IgD-negative memory B cell (primary cell): ENCODE results near the gene FGF10. TPM values are rescaled to one million over a fixed set of nuclear protein-coding genes. Genes with fewer than 3 reads are reported as not detected.

Experiments used
- H3K27ac Mint-ChIP-seq, 3 donors: one replicate each; pipeline ENCODE4 v1.8.0; 2020 to 2022; ENCODE audit warnings: mild to moderate bottlenecking in 3 of 3, mixed read lengths in 3 of 3, moderate library complexity in 1 of 3
- H3K27me3 Mint-ChIP-seq: one replicate; pipeline ENCODE4 v1.8.0; 2021; ENCODE audit warnings: mixed read lengths
- H3K36me3 Mint-ChIP-seq: one replicate; pipeline ENCODE4 v1.8.0; 2020; ENCODE audit warnings: mild to moderate bottlenecking, mixed read lengths
- H3K4me1 Mint-ChIP-seq, 3 donors: one replicate each; pipeline ENCODE4 v1.8.0; 2020 to 2022; ENCODE audit warnings: mixed read lengths in 3 of 3, mild to moderate bottlenecking in 1 of 3
- H3K4me3 Mint-ChIP-seq, 4 donors: one replicate each; pipeline ENCODE4 v1.8.0; 2020 to 2022; ENCODE audit warnings: mild to moderate bottlenecking in 4 of 4, mixed read lengths in 4 of 4, moderate library complexity in 3 of 4
- H3K9me3 Mint-ChIP-seq, 3 donors: one replicate each; pipeline ENCODE4 v1.8.0; 2020 to 2021; ENCODE audit warnings: mixed read lengths in 3 of 3, mild to moderate bottlenecking in 1 of 3
- polyA plus RNA-seq: library from polyadenylated mRNA; unstranded; fragments of 300-500 nt; fragmentation: Illumina TruSeq; gene quantifications from one replicate; pipeline ENCODE4 v1.2.3, GENCODE V29; 2021

FGF10 gene
- polyA plus RNA-seq, 1 donor from 2014 or later = not detected

DNA sequence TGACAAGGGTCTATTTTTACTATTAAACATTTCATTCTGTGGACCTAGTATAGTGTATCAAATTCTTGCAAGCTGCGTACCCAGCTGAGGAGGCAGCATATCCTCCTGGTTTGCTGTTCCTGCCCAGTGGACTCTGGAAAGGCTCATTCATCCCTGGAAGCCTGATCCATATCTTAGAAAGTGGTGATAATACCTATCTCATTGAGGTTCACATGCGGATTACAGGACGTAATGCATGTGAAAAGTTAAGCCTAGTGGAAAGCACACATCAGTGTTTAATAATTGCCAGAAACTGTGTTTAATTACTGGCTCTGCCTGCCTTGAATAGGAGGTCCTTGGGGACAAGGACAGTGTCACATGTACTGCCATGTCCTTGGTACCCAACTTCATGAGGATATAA is 132.0 kb downstream of the FGF10 start:
- H3K9me3 Mint-ChIP-seq = no peaks in the 10 kb centered on the region
- H3K4me1 Mint-ChIP-seq = no peaks in the 10 kb centered on the region
- H3K4me3 Mint-ChIP-seq = no peak overlapping the region

More for the DNA sequence above, 132.0 kb downstream of the FGF10 start:
- Mint-ChIP-seq H3K27me3 (no peaks in the 10 kb centered on the region), H3K36me3 (no peaks in the 10 kb centered on the region), H3K27ac (no peak overlapping the region)
